Endothelial cell of umbilical vein (primary cell): ENCODE measurements around the gene GABBR2. TPM values are rescaled to one million over a fixed set of nuclear protein-coding genes. Genes with fewer than 3 reads are reported as not detected.

ENCODE experiments used
- BruUV-seq: library from RNA; stranded (reverse); fragments of 400-500 nt; replicated peaks from 2 replicates; lab custom pipeline; 2021; lab: Mats Ljungman, UMichigan
- CTCF ChIA-PET: fragments of 300-600, 350-600 bp; sonication (Branson Sonifier 250); formaldehyde crosslinking; loops from one replicate; lab custom pipeline; 2021; ENCODE audit warnings: antibody characterized with exemption, inconsistent platforms; lab: Charles Lee
- POLR2A ChIA-PET: fragments of 300-600, 350-600 bp; sonication (Branson Sonifier 250); formaldehyde crosslinking; loops from one replicate; lab custom pipeline; 2021; ENCODE audit warnings: antibody characterized with exemption, inconsistent platforms; lab: Charles Lee
- DNase-seq: peaks from one replicate; pipeline ENCODE4 v3.0.0-alpha.2; 2011; ENCODE audit warnings: low read depth, low spot score
- FAIRE-seq: peaks from 2 replicates; lab custom pipeline; 2011; peaks lifted over from hg19 to GRCh38; lab: Jason Lieb, UNC
- H2AFZ ChIP-seq: 2 replicates; pipeline ENCODE4 v1.6.0; 2012; ENCODE audit warnings: low read depth, low read length, control low read depth, inconsistent platforms
- H3K27ac ChIP-seq: 2 replicates; pipeline ENCODE4 v1.5.1; 2011; ENCODE audit warnings: low read depth, mild to moderate bottlenecking, control low read depth, low read length, moderate library complexity; ENCODE audit not compliant: insufficient read depth
- H3K27me3 ChIP-seq, 2 experiments: 2 replicates each; pipeline versions ENCODE4 v1.6.0 to v1.6.1; 2011; ENCODE audit warnings: low read length in 2 of 2, mixed read lengths in 1 of 2; ENCODE audit not compliant: control insufficient read depth in 2 of 2, insufficient read depth in 2 of 2
- H3K36me3 ChIP-seq, 2 experiments: 2 replicates in 1 of 2; 3 replicates in 1 of 2; pipeline ENCODE4 v1.5.1; 2011; ENCODE audit warnings: low read length in 2 of 2, mild to moderate bottlenecking in 1 of 2, moderate library complexity in 1 of 2; ENCODE audit not compliant: control insufficient read depth in 2 of 2, insufficient read depth in 2 of 2; ENCODE audit errors: extremely low read depth in 1 of 2
- H3K4me1 ChIP-seq: 3 replicates; pipeline ENCODE4 v1.5.1; 2011; ENCODE audit warnings: mild to moderate bottlenecking, low read length; ENCODE audit not compliant: control insufficient read depth, insufficient read depth; ENCODE audit errors: extremely low read depth
- H3K4me2 ChIP-seq: 2 replicates; pipeline ENCODE4 v1.6.1; 2011; ENCODE audit warnings: low read length, control low read depth, mixed read lengths; ENCODE audit not compliant: insufficient read depth
- H3K4me3 ChIP-seq, 3 experiments: fragments of 200-600 bp in 1 of 3; sonication (generic), shearing (Covaris generic) in 1 of 3; replicated peaks in 1 of 3; 2 replicates each; pipeline ENCODE4 v1.5.1; 2011 to 2016; ENCODE audit warnings: control low read depth in 3 of 3, low read length in 3 of 3, mild to moderate bottlenecking in 2 of 3, inconsistent platforms in 1 of 3, low read depth in 1 of 3, moderate library complexity in 1 of 3; ENCODE audit not compliant: insufficient read depth in 1 of 3
- H3K79me2 ChIP-seq: 2 replicates; pipeline ENCODE4 v1.6.0; 2012; ENCODE audit warnings: low read length, inconsistent platforms; ENCODE audit not compliant: control insufficient read depth, insufficient read depth
- H3K9ac ChIP-seq: replicated peaks from 2 replicates; pipeline ENCODE3; 2011; ENCODE audit warnings: low read length, control low read depth; ENCODE audit not compliant: insufficient read depth; ENCODE audit errors: extremely low read depth
- H3K9me1 ChIP-seq: replicated peaks from 3 replicates; pipeline ENCODE4 v1.6.0; 2011; ENCODE audit warnings: mild to moderate bottlenecking, low read length; ENCODE audit not compliant: control insufficient read depth, insufficient read depth; ENCODE audit errors: extremely low read depth
- H3K9me3 ChIP-seq: replicated peaks from 2 replicates; pipeline ENCODE4 v1.5.1; 2012; ENCODE audit warnings: low read length, inconsistent platforms; ENCODE audit not compliant: control insufficient read depth, insufficient read depth
- H4K20me1 ChIP-seq: replicated peaks from 2 replicates; pipeline ENCODE3; 2011; ENCODE audit warnings: mild to moderate bottlenecking, low read length; ENCODE audit not compliant: control insufficient read depth, insufficient read depth; ENCODE audit errors: extremely low read depth
- CTCF ChIP-seq, 2 donors: IDR thresholded peaks; 1 replicate in 1 of 2; 2 replicates in 1 of 2; pipeline ENCODE4 v1.5.1; 2011; ENCODE audit warnings: low read length in 2 of 2, mild to moderate bottlenecking in 2 of 2, moderate library complexity in 2 of 2, control low read depth in 1 of 2, inconsistent platforms in 1 of 2, low read depth in 1 of 2; ENCODE audit not compliant: insufficient read depth in 1 of 2; ENCODE audit errors: extremely low read depth in 1 of 2
- EZH2 ChIP-seq: IDR thresholded peaks from 2 replicates; pipeline ENCODE4 v1.6.1; 2012; ENCODE audit warnings: borderline replicate concordance, low read depth, mild to moderate bottlenecking, moderate library complexity, low read length, inconsistent platforms; ENCODE audit not compliant: severe bottlenecking
- FOS ChIP-seq: IDR thresholded peaks from 2 replicates; pipeline ENCODE4 v1.6.1; 2011; ENCODE audit warnings: mild to moderate bottlenecking, low read length, moderate library complexity, borderline replicate concordance; ENCODE audit not compliant: insufficient read depth
- GATA2 ChIP-seq: IDR thresholded peaks from 2 replicates; pipeline ENCODE4 v1.7.0; 2011; ENCODE audit warnings: low read depth, mild to moderate bottlenecking, moderate library complexity, mixed read lengths, low read length; ENCODE audit not compliant: insufficient read length, insufficient read depth
- JUN ChIP-seq: IDR thresholded peaks from 2 replicates; pipeline ENCODE4 v1.6.1; 2011; ENCODE audit warnings: borderline replicate concordance, low read depth; ENCODE audit not compliant: insufficient read length, insufficient read depth
- MYC ChIP-seq: IDR thresholded peaks from one replicate; pipeline ENCODE4 v1.6.1; 2011; ENCODE audit warnings: mild to moderate bottlenecking, low read depth, low read length
- POLR2A ChIP-seq: IDR thresholded peaks from 2 replicates; pipeline ENCODE4 v1.6.1; 2012; ENCODE audit warnings: low read depth, mild to moderate bottlenecking, control low read depth, low read length
- POLR2AphosphoS5 ChIP-seq: IDR thresholded peaks from 2 replicates; pipeline ENCODE4 v1.6.1; 2012; ENCODE audit warnings: low read depth, mild to moderate bottlenecking, control low read depth, low read length, moderate library complexity; ENCODE audit not compliant: insufficient read depth
- dilution Hi-C: fragments of 300-500 bp; cut with MboI; formaldehyde crosslinking; loops from one replicate; pipeline ENCODE4 v1.15.0; 2019; ENCODE audit warnings: low sequenced_read_pairs; ENCODE audit not compliant: extremely low pct_ligation_motif_present
- intact Hi-C: fragments of 100-400 bp; cut with micrococcal nuclease; formaldehyde crosslinking; loops from one replicate; pipeline ENCODE4 v1.10.0; 2022
- polyA plus RNA-seq, 4 experiments: library from polyadenylated mRNA; depleted of rRNA in 3 of 4; stranded (reverse) in 3 of 4; unstranded in 1 of 4; fragments of >200 nt; gene quantifications; 2 replicates each; pipeline versions ENCODE4 v1.2.1 to v1.2.3, GENCODE V29; 2011 to 2012; ENCODE audit warnings: missing spikeins in 1 of 4
- total RNA-seq: library from RNA; stranded (reverse); gene quantifications from 2 replicates; pipeline ENCODE4 v1.2.3, GENCODE V29; 2021
- TF ChIP-seq, protein P1 (sequence below): IDR thresholded peaks from 2 replicates; pipeline ENCODE4 v1.6.1; 2011; ENCODE audit not compliant: insufficient read depth, insufficient read length

Gene GABBR2
- total and polyA plus RNA-seq, 2 donors (not counting 3 experiments of a cell fraction or from before 2014, with no cell fraction given), result 1.1 to 9.2 TPM

- ChIA-PET CTCF (no interaction called here), POLR2A (no interaction called here)
- Histone ChIP-seq H3K9ac (no peak overlapping the region), H2AFZ (no peak overlapping the region), H3K27ac (no peak overlapping the region), H3K36me3 (no peaks in the 10 kb centered on the region), H3K79me2 (no peaks in the 10 kb centered on the region), H3K27me3 (no peaks in the 10 kb centered on the region), H3K9me3 (no peaks in the 10 kb centered on the region), H3K9me1 (no peaks in the 10 kb centered on the region), H3K4me1 (peaks cover 34% of the 10 kb centered on the region), H4K20me1 (no peaks in the 10 kb centered on the region), H3K4me3 (no peak overlapping the region), H3K4me2 (no peak overlapping the region)
- DNase-seq, result no peak
- TF ChIP-seq POLR2A (no peak), FOS (no peak), POLR2AphosphoS5 (no peak), CTCF (IDR thresholded peaks at IDR 0.05; ENCODE audit: extremely low read depth in 1 of 2, insufficient read depth in 1 of 2, low read depth in 1 of 2, low read length in 2 of 2) (no peak), EZH2 (no peak), GATA2 (no peak), MYC (no peak), JUN (no peak)
- TF ChIP-seq, protein P1, sequence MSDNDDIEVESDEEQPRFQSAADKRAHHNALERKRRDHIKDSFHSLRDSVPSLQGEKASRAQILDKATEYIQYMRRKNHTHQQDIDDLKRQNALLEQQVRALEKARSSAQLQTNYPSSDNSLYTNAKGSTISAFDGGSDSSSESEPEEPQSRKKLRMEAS, result no peak
- dilution Hi-C loops, result no loop called here
- FAIRE-seq, result no peak
- intact Hi-C loops, result no loop called here
- no TSS peak for BruUV-seq
These were observed 190.2 kb downstream of the GABBR2 start for GRCh38 chr9:98518556-98518955.
